GM12878 (cell line): ENCODE data around the gene HEATR9. TPM values are rescaled to one million over a fixed set of nuclear protein-coding genes. Genes with fewer than 3 reads are reported as not detected.

Experiments used
- ATAC-seq: fragments of 200-7000 bp; cut with Tn5 transposase; 3 replicates; pipeline ENCODE4 v1.9.1; 2020; ENCODE audit warnings: mild to moderate bottlenecking, moderate library complexity
- BruUV-seq: library from RNA; stranded (reverse); fragments of 400-500 nt; replicated peaks from 2 replicates; lab custom pipeline; 2021; lab: Mats Ljungman, UMichigan
- CTCF ChIA-PET: fragments of 300-600 bp; sonication (Branson Sonifier 250); formaldehyde crosslinking; extraction: SDS; loops from one replicate; lab custom pipeline; 2021; ENCODE audit warnings: inconsistent platforms; lab: Yijun Ruan, JAX
- POLR2A ChIA-PET: fragments of 350-600 bp; formaldehyde crosslinking; extraction: SDS; loops from one replicate; lab custom pipeline; 2021; ENCODE audit warnings: inconsistent platforms; lab: Charles Lee
- RAD21 ChIA-PET: fragments of 300-600 bp; sonication (Branson Sonifier 250); formaldehyde crosslinking; loops from one replicate; lab custom pipeline; 2023; ENCODE audit warnings: antibody characterized with exemption; ENCODE audit not compliant: unreplicated experiment; lab: Charles Lee
- SMC1A ChIA-PET: fragments of 300-600 bp; sonication (Branson Sonifier 250); formaldehyde crosslinking; loops from one replicate; lab custom pipeline; 2023; ENCODE audit not compliant: unreplicated experiment, uncharacterized antibody; lab: Charles Lee
- DNase-seq: peaks from one replicate; pipeline ENCODE4 v3.0.0-alpha.2; 2011; ENCODE audit warnings: low read depth, low spot score
- FAIRE-seq: peaks from 3 replicates; lab custom pipeline; 2011; peaks lifted over from hg19 to GRCh38; lab: Jason Lieb, UNC
- H2AFZ ChIP-seq: 2 replicates; pipeline ENCODE4 v1.6.0; 2011; ENCODE audit warnings: low read depth, low read length, control low read depth; ENCODE audit not compliant: control insufficient read depth
- H3K27ac ChIP-seq: 2 replicates; pipeline ENCODE4 v1.5.1; 2011; ENCODE audit warnings: control low read depth; ENCODE audit not compliant: control insufficient read depth, insufficient read depth
- H3K27me3 ChIP-seq, 2 experiments: replicated peaks in 1 of 2; 2 replicates each; pipeline versions ENCODE4 v1.6.0 to v1.6.1; 2011; ENCODE audit warnings: low read length in 1 of 2; ENCODE audit not compliant: control insufficient read depth in 2 of 2, insufficient read depth in 2 of 2
- H3K36me3 ChIP-seq, 2 experiments: 2 replicates each; pipeline ENCODE4 v1.5.1; 2011; ENCODE audit warnings: low read length in 1 of 2; ENCODE audit not compliant: control insufficient read depth in 2 of 2, insufficient read depth in 2 of 2
- H3K4me1 ChIP-seq: 2 replicates; pipeline ENCODE4 v1.6.1; 2011; ENCODE audit warnings: mild to moderate bottlenecking, low read length, moderate library complexity, mixed read lengths; ENCODE audit not compliant: control insufficient read depth, insufficient read depth
- H3K4me2 ChIP-seq: 2 replicates; pipeline ENCODE4 v1.6.0; 2011; ENCODE audit warnings: control low read depth; ENCODE audit not compliant: control insufficient read depth, insufficient read depth
- H3K4me3 ChIP-seq: fragments of 200-600 bp; sonication (generic); 2 replicates; pipeline ENCODE4 v1.5.1; 2016
- H3K79me2 ChIP-seq: 2 replicates; pipeline ENCODE4 v1.6.0; 2011; ENCODE audit warnings: low read length; ENCODE audit not compliant: control insufficient read depth, insufficient read depth
- H3K9ac ChIP-seq: 2 replicates; pipeline ENCODE4 v1.8.0; 2011; ENCODE audit warnings: low read length, control low read depth, mixed read lengths; ENCODE audit not compliant: control insufficient read depth, insufficient read depth
- H3K9me3 ChIP-seq: replicated peaks from 3 replicates; pipeline ENCODE4 v1.5.1; 2011; ENCODE audit warnings: mild to moderate bottlenecking, low read length; ENCODE audit not compliant: control insufficient read depth, insufficient read depth
- H4K20me1 ChIP-seq: 2 replicates; pipeline ENCODE4 v1.6.0; 2011; ENCODE audit not compliant: control insufficient read depth, insufficient read depth
- BHLHE40 ChIP-seq, 2 experiments: fragments of 450-650 bp in 1 of 2; IDR thresholded peaks; 2 replicates each; pipeline ENCODE4 v1.6.1; 2011 to 2017; ENCODE audit warnings: low read depth in 2 of 2, borderline replicate concordance in 1 of 2, improper control_type of control experiment in 1 of 2, low read length in 1 of 2, mild to moderate bottlenecking in 1 of 2
- CBFB ChIP-seq: IDR thresholded peaks from 2 replicates; pipeline ENCODE4 v1.6.1; 2016; ENCODE audit warnings: antibody characterized with exemption, low read depth
- CHD4 ChIP-seq: fragments of 200-600 bp; sonication (generic); IDR thresholded peaks from 2 replicates; pipeline ENCODE4 v1.6.1; 2016; ENCODE audit warnings: mild to moderate bottlenecking
- IRF4 ChIP-seq: IDR thresholded peaks from 2 replicates; pipeline ENCODE4 v1.6.1; 2011; ENCODE audit warnings: low read depth, low read length
- MEF2A ChIP-seq: IDR thresholded peaks from 2 replicates; pipeline ENCODE4 v1.6.1; 2011; ENCODE audit warnings: low read depth, mild to moderate bottlenecking, low read length, moderate library complexity; ENCODE audit not compliant: insufficient read depth
- MTA2 ChIP-seq: fragments of 450-650 bp; IDR thresholded peaks from 2 replicates; pipeline ENCODE4 v1.6.1; 2016; ENCODE audit warnings: low read depth, mild to moderate bottlenecking, moderate library complexity
- PAX8 ChIP-seq: fragments of 450-650 bp; IDR thresholded peaks from 2 replicates; pipeline ENCODE4 v1.6.1; 2017; ENCODE audit warnings: mild to moderate bottlenecking, moderate library complexity
- SRF ChIP-seq, 2 experiments: IDR thresholded peaks; 2 replicates each; pipeline ENCODE4 v1.6.1; 2011; ENCODE audit warnings: low read depth in 2 of 2, low read length in 2 of 2, mild to moderate bottlenecking in 1 of 2, moderate library complexity in 1 of 2
- TCF12 ChIP-seq: IDR thresholded peaks from 2 replicates; pipeline ENCODE4 v1.6.1; 2011; ENCODE audit warnings: low read depth, mild to moderate bottlenecking, low read length
- ZBED1 ChIP-seq: IDR thresholded peaks from 2 replicates; pipeline ENCODE4 v1.6.1; 2016; ENCODE audit warnings: borderline replicate concordance
- ZNF274 ChIP-seq: IDR thresholded peaks from one replicate; pipeline ENCODE4 v1.8.0; 2011; ENCODE audit not compliant: insufficient read length, insufficient read depth
- WGBS: methylation state at CpG from one replicate; pipeline ENCODE4 v1.1.6; 2016; ENCODE audit warnings: low lambda C conversion rate; ENCODE audit not compliant: insufficient replicate concordance, insufficient coverage; ENCODE audit errors: missing lambda C conversion rate; 5-methylcytosine and 5-hydroxymethylcytosine counted together
- in situ Hi-C: fragments of 300-500 bp; cut with MboI; formaldehyde crosslinking; loops from 9 replicates; pipeline ENCODE4 v1.14.3; 2018; ENCODE audit warnings: mixed read lengths
- intact Hi-C: fragments of 100-400 bp; cut with micrococcal nuclease; formaldehyde crosslinking; loops from one replicate; pipeline ENCODE4 v1.14.2; 2022; ENCODE audit not compliant: unreplicated experiment
- polyA plus RNA-seq, 11 experiments: library from polyadenylated mRNA; depleted of rRNA in 4 of 11; unstranded in 6 of 11; stranded (reverse) in 5 of 11; fragments of >200 nt; fragmentation: Nextera tagmentation in 4 of 11; fragmentation: Illumina TruSeq in 1 of 11; extraction: Ambion mirVana in 4 of 11; extraction: Trizol in 1 of 11; gene quantifications; 1 replicate in 1 of 11; 2 replicates in 10 of 11; pipeline versions ENCODE4 v1.2.1 to v1.2.3, GENCODE V29; 2011 to 2016; ENCODE audit warnings: inconsistent platforms in 2 of 11, missing spikeins in 2 of 11, low read depth in 1 of 11
- total RNA-seq, 4 experiments: library from RNA; depleted of rRNA in 3 of 4; stranded (reverse); fragments of >200 nt in 3 of 4; fragmentation: Illumina TruSeq in 1 of 4; extraction: Trizol in 1 of 4; gene quantifications; 2 replicates each; pipeline versions ENCODE4 v1.2.1 to v1.2.3, GENCODE V29; 2013 to 2021
- TF ChIP-seq, protein P1 (sequence below): IDR thresholded peaks from 2 replicates; pipeline ENCODE4 v1.6.1; 2012; ENCODE audit warnings: low read length, inconsistent platforms

Gene HEATR9
- total and polyA plus RNA-seq, 10 of the 15 experiments (the other 5 are each of a cell fraction or from before 2014, with no cell fraction given): 0.04 to 0.43 (median 0.13) TPM; not detected in 2

DNA sequence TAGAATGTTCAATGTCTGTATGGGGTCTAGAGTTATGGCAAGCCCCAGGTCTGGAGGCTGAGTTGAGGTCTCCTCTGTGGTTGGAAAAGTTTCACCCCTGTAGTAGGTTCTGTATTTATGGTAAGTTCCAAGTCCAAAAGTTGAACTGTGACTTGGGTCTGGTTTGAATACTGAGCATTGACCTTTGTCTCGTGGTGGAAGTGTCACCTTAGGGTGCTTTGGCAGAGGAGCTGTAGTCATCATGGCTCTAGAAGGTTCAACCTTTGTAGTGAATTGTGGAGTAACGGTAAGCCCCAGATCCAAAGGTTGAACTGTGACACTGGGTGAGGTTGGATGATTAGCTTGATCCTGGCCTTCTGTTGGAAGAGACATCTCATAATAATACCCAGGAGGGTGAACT, 44.3 kb upstream of the HEATR9 start:
- BruUV-seq: no TSS peak
- intact Hi-C loops (no loop called here), in situ Hi-C loops (no loop called here)
- RAD21 ChIA-PET: no interaction called here
- FAIRE-seq (no peak), DNase-seq (no peak), ATAC-seq (no peak)
- Histone ChIP-seq H3K4me3 (no peak overlapping the region), H4K20me1 (no peaks in the 10 kb centered on the region), H3K4me2 (no peak overlapping the region), H3K36me3 (no peaks in the 10 kb centered on the region), H3K27me3 (no peaks in the 10 kb centered on the region), H3K9me3 (no peaks in the 10 kb centered on the region), H3K79me2 (no peaks in the 10 kb centered on the region), H2AFZ (no peak overlapping the region), H3K27ac (no peak overlapping the region), H3K4me1 (no peaks in the 10 kb centered on the region), H3K9ac (no peak overlapping the region)
- CTCF ChIA-PET: interaction anchor here (1.3 kb wide), 1 partner anchor 11 kb away, joined by 3 read pairs; no protein-coding TSS in a partner anchor
- WGBS: 16% methylated on average over 2 of the region's 2 CpGs
- no peak for TF ChIP-seq SRF (IDR thresholded peaks at IDR 0.05; ENCODE audit: low read depth in 2 of 2, low read length in 2 of 2)
- no peak for TF ChIP-seq BHLHE40 (IDR thresholded peaks at IDR 0.05; ENCODE audit: borderline replicate concordance in 1 of 2, low read depth in 2 of 2, low read length in 1 of 2)
- no peak for TF ChIP-seq ZNF274
- no peak for TF ChIP-seq CHD4
- TF ChIP-seq MEF2A: no peak
- TF ChIP-seq CBFB: no peak
- no peak for TF ChIP-seq TCF12
- no peak for TF ChIP-seq ZBED1
- TF ChIP-seq MTA2: no peak
- TF ChIP-seq, protein P1, sequence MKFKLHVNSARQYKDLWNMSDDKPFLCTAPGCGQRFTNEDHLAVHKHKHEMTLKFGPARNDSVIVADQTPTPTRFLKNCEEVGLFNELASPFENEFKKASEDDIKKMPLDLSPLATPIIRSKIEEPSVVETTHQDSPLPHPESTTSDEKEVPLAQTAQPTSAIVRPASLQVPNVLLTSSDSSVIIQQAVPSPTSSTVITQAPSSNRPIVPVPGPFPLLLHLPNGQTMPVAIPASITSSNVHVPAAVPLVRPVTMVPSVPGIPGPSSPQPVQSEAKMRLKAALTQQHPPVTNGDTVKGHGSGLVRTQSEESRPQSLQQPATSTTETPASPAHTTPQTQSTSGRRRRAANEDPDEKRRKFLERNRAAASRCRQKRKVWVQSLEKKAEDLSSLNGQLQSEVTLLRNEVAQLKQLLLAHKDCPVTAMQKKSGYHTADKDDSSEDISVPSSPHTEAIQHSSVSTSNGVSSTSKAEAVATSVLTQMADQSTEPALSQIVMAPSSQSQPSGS: no peak
- no peak for TF ChIP-seq IRF4
- no peak for TF ChIP-seq PAX8
- SMC1A ChIA-PET: interaction anchor here (0.7 to 1.2 kb wide), 4 partner anchors 10 to 63 kb away, joined by 3 to 5 read pairs (median 4); no protein-coding TSS in a partner anchor
- POLR2A ChIA-PET: no interaction called here
